GM19372 (cell line): ENCODE results near the gene ACCSL.

Source experiments
- ATAC-seq: cut with Tn5 transposase; IDR thresholded peaks from one replicate; pipeline ENCODE4 v1.9.1; 2021; ENCODE audit warnings: mild to moderate bottlenecking, low read depth, moderate library complexity; ENCODE audit not compliant: unreplicated experiment

Gene ACCSL

DNA sequence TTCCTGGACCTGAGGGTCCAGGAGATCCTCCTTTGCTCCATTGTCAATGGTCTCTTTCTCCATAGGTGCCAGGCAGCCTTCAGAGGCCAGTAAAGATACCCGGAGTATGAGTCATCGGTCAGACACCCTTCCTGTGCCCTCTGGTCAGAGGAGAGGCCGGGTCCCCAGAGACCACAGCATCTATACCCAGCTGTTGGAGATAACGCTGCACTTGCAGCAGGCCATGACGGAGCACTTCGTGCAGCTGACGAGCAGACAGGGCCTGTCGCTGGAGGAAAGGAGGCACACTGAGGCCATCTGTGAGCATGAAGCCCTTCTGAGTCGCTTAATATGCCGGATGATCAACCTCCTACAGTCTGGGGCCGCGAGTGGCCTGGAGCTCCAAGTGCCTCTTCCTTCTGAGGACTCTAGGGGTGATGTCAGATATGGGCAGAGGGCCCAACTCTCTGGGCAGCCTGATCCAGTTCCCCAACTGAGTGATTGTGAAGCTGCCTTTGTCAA, at the start of gene ACCSL:
Gene ACCSL (plus strand): TSS at position 51 of the 501 bp plus-strand sequence. CDS start 56 bp downstream, at position 107.
- ATAC-seq = no peak

- ATAC-seq = no peak
Measured at GRCh38 chr11:43998308-43998707, 49.5 kb upstream of the ACCSL start.

DNA sequence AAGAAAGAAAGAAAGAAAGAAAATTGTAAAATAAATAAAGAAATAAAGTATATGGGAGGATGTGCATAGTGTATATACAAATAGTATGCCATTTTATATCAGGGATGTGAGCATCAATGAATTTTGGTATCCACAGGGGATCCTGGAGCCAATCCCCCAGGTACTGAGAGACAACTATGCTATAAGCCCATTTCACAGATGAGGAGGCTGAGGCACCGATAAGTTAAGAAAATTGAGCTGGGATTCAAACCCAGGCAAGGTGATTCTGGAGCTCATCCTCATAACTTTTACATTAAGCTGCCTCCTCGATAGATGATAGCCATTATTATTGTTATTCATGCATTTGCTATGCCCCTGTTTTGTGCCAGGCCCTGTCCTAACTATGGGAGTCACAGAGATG, 47.0 kb upstream of the ACCSL start:
- no peak for ATAC-seq

DNA sequence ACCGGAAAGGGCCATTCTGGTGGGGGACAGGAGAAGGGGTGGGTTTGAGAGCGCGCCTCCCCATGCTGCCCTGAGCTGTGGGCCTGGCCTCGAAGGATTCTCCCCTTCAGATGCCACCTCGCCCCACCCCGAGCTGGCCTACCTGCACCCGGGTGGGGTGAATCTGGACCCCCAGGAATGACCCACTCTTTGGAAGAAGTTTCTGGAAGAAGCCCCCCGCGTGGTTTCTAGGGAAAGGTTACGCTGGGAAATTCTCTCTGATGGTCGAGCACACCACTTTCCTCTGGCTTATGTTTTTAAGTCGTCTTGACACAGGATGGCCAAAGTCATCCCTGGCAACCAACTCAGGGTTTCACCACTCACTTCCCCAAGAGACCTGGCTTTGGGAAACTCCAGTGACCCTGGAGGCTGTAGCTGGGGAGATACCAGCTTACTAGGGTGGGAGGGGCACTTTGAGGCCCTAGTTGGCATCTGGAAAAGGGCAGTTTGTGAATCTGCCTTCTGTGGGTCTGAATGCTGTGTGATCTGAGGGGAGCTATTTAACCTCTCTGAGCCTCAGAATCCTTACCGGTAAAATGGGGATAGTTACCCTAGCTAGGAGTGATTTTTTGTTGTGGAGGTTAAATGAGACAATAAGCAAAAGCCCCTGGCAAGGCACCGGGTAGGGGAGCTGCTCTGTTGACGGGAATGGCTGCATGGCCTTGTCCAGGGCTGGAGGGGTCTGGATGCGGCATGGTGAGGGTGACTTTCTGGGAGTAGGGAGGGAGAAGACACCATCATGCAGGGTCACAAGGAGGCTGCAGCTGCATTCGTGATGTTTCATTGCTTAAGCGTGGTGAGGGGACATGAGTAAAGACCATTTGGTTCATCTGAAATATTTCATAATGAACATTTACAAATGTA, 45.3 kb upstream of the ACCSL start:
- ATAC-seq = no peak

DNA sequence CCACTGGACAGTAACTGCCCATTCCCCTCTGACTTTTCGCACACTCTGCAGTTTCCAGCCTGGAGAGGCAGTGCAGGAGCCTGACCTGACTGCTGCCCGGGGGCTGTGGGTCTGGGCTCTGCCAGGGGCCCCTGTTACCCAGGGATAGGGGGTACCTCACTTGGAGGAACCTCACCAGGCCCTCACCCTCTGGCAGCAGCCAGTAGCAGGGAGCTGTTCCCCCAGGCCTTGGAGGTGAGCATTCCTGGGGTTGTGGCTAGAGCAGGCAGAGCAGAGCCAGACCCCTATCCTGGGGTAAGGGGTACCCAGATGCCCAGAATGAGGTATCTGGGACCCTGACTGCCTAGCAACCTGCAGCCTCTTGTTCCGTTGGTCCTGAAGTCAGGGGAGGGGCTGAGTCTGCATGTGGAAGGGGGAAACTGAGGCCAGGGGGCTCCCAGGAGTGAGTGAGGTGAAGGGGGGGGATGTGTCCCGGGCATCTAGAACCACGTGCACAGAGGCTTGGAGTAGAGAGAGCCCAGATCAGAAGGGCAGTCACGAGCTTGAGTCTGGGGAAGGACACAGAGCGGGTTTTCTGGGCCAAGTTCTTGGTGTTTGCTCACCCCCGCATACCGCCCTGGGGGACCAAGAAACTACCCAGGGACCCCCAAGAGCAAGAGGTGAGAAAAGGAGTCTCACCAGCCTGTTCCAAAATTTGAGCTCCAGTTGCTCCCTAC, 43.9 kb upstream of the ACCSL start:
- no peak for ATAC-seq

GRCh38 chr11:44004452-44005062, 43.2 kb upstream of the ACCSL start:
- ATAC-seq = no peak

DNA sequence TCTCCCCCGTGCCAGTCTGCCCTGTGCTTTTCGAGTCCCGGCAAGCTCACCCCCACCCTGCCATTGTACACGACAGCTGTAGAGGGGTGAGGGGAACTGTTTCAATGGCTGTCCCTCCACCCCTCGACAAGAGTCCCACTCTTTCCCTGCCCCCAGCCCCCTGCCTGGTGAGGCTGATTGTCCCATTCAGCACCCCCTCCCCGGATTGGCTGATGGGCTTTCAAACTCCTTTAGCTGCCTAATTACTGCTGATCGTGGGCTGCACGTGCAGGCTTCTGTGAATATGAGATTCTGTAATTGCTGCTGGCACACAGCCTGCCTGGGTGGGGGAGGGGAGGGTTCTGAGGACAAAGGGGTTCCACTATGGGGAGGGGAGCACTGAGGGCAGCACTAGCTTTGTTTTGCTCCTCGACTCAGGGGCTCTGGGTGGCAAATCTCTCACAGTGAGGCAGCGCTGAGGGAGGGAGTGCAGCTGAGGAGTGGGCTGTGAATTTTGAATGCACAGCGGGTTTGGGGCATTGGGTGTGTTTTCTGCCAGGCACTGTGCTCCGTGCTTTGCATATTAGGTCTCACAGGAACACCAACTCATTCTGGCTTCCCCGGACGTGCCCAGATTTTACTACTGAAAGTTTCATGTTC, 42.6 kb upstream of the ACCSL start:
- ATAC-seq = no peak

- ATAC-seq = no peak
Measured at GRCh38 chr11:44005956-44006355, 41.8 kb upstream of the ACCSL start.

DNA sequence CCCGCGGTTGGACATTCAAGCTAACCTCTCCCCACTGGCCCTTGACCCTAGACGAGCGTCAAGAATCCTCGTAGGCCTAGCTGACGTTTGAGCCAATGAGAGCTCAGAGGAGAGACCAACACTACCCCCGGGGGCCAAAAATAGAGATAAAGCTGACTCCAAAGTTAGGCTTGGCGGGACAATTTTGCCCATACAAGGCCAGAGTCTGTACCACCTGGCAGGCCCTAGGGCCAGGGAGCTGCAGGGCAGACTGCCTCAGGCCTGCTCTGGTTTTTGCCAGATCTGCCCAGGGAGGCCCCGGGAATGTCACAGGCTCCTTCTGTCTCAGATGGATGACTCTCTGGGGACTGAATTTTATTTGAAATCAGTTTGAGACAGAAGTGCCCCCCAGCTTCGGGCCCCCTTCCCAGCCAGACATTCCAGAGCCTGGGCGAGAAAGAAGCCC, 40.8 kb upstream of the ACCSL start:
- ATAC-seq = no peak

GRCh38 chr11:44007481-44008087, 40.2 kb upstream of the ACCSL start:
- ATAC-seq = no peak

DNA sequence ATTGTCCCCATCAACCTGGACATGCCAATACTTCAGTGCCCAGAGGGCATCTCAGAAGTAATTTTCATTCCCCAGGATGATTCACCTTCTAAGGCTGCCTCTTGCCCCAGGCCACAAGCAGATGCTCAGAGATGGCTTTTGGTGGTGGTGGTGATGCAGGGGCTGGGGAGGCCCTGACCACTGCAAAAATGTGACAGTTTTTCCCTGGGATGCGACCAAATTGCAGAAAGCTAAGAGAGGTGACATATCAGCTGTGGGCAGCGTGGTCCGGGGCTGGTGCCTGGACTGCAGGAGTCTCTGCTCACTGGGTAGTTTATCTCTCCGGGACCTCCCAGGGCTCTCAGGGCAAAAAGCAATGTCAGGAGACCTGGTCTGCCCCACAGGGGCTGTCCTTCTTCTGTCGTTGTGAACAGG, 39.7 kb upstream of the ACCSL start:
- no peak for ATAC-seq

DNA sequence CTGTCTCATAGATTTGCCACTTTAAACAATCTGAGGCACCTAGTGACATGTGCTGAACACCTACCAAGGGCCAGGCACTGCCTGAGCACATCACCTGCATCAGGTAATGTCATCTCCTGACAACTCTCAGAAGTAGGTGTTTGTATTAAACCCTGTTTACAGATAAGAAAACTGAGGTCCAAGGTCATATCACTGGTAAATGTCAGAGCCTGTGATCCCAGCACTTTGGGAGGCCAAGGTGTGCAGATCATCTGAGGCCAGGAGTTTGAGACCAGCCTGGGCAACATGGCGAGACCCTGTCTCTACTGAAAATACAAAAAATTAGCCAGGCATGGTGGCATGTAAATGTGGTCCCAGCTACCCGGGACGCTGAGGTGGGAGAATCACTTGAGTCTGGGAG, 39.1 kb upstream of the ACCSL start:
- ATAC-seq = no peak

DNA sequence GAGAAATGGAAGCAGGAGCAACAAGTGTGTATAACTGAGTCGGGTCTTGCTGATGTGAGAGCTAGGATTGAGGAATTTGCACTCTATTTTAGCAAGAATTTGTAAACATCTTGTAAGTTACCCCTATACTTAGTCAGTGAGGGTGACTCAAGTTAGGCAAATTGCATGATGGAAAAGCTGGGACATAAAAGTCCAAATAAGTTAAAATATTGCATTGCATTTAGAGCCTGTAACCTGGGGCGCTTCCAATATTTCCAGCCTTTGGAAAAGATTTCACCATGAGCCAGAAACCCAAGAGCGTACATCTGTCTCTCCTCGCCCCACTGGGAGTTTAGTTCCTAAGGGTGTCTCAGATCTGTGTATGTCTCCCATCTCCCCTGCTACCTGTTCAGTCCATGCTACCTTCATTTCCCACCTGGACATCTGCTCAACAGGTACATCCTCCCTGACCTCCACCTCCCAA, 37.0 kb upstream of the ACCSL start:
- no peak for ATAC-seq

- ATAC-seq = no peak
Measured at GRCh38 chr11:44011797-44012196, 36.0 kb upstream of the ACCSL start.

DNA sequence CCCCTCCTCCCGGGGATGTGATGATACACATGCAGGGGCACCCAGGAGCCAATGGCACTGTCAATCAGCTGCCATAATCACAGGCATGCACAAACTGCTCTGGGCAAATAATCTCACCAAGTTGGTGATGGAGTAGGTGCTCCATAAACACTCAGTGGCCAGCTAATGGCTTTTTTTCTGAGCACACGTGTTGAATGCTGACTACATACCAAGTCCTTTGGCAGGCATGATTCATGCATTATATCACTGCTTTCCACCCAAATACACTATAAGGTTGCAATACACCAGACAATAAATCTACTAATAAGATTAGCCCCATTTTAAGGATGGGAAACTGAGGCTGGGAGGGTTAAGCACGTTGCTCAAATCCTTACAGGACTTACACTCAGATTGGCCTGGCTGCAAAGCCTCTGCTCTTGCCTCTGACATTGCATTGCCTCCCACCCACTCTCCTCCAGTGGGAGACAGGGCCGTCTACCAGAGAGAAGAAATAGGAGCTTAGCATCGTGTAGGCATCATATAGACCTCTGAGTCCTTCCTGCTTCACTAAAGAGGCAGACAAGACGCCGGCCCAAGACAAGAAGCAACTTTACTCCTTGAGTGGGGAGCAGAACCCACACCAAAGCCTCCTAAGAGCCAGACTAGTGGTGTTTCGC, 32.7 kb upstream of the ACCSL start:
- no peak for ATAC-seq

- ATAC-seq = no peak
Measured at GRCh38 chr11:44015624-44016007, 32.2 kb upstream of the ACCSL start.

GRCh38 chr11:44016131-44016530, 31.6 kb upstream of the ACCSL start:
- no peak for ATAC-seq

- ATAC-seq = no peak
Measured at GRCh38 chr11:44016546-44017442, 31.0 kb upstream of the ACCSL start.
